Sigmoid colon (tissue), 7 donors: ENCODE results near the gene PCK2. TPM values are rescaled to one million over a fixed set of nuclear protein-coding genes. Genes with fewer than 3 reads are reported as not detected.

Source experiments
- DNase-seq: peaks from one replicate; pipeline ENCODE4 v3.0.0-alpha.2; 2019
- H3K27ac ChIP-seq, 4 donors: fragments of 200-600 bp; sonication (generic); one replicate each; pipeline ENCODE4 v1.5.1; 2016 to 2019; ENCODE audit warnings: mild to moderate bottlenecking in 1 of 4
- H3K27me3 ChIP-seq, 3 donors: fragments of 200-600 bp; sonication (generic); one replicate each; pipeline ENCODE4 v1.5.1; 2019; ENCODE audit warnings: mild to moderate bottlenecking in 1 of 3
- H3K36me3 ChIP-seq, 4 donors: fragments of 200-600 bp; sonication (generic); one replicate each; pipeline ENCODE4 v1.5.1; 2016 to 2019
- H3K4me1 ChIP-seq, 4 donors: fragments of 200-600 bp; sonication (generic); one replicate each; pipeline ENCODE4 v1.5.1; 2017 to 2019
- H3K4me3 ChIP-seq, 4 donors: fragments of 200-600 bp; sonication (generic); one replicate each; pipeline ENCODE4 v1.5.1; 2017 to 2019; ENCODE audit warnings: mild to moderate bottlenecking in 2 of 4, moderate library complexity in 1 of 4
- H3K9me3 ChIP-seq, 4 donors: fragments of 200-600 bp in 3 of 4; sonication (generic) in 3 of 4; one replicate each; pipeline versions ENCODE4 v1.5.1 to v1.6.1; 2013 to 2019
- CTCF ChIP-seq, 4 experiments: fragments of 450-650 bp in 3 of 4; fragments of 200-600 bp in 1 of 4; IDR thresholded peaks; one replicate each; pipeline ENCODE4 v1.5.1; 2016 to 2019; ENCODE audit warnings: antibody characterized with exemption in 4 of 4, mild to moderate bottlenecking in 3 of 4, moderate library complexity in 2 of 4
- EP300 ChIP-seq, 4 donors: sonication (generic); formaldehyde crosslinking; IDR thresholded peaks; one replicate each; pipeline ENCODE4 v1.6.1; 2017; ENCODE audit warnings: antibody characterized with exemption in 4 of 4
- POLR2A ChIP-seq, 2 donors: fragments of 450-650 bp; IDR thresholded peaks; one replicate each; pipeline ENCODE4 v1.6.1; 2016; ENCODE audit warnings: antibody characterized with exemption in 2 of 2, mild to moderate bottlenecking in 2 of 2, moderate library complexity in 2 of 2
- POLR2AphosphoS5 ChIP-seq, 4 donors: sonication (generic); formaldehyde crosslinking; IDR thresholded peaks; one replicate each; pipeline ENCODE4 v1.6.1; 2017; ENCODE audit warnings: antibody characterized with exemption in 4 of 4
- WGBS, 2 donors: extraction: QIAGEN DNeasy Blood & Tissue Kit; methylation state at CpG; one replicate each; pipeline ENCODE4 v1.1.7; 2013; 5-methylcytosine and 5-hydroxymethylcytosine counted together
- intact Hi-C: fragments of 100-400 bp; cut with DNase I; formaldehyde crosslinking; loops from one replicate; pipeline ENCODE4 v1.15.1; 2023
- polyA plus RNA-seq, 3 donors: library from polyadenylated mRNA; stranded (reverse); fragments of 200-250 nt; gene quantifications; one replicate each; pipeline ENCODE4 v1.2.3, GENCODE V29; 2013
- total RNA-seq, 4 donors: library from RNA; depleted of rRNA; stranded (reverse); fragments of >200 nt; gene quantifications; one replicate each; pipeline ENCODE4 v1.1.0, GENCODE V29; 2016
- donor health status: healthy with polysubstance abuse.
- donor health status: Bipolar disorder and iron deficiency.
- donor health status: healthy.

PCK2 gene
- total and polyA plus RNA-seq, 7 donors: 7.1 to 109 (median 12.2) TPM

- intact Hi-C loops: loop anchor here (2.0 to 10.0 kb wide), 3 partner anchors 39 to 457 kb away; partner anchors contain the start of genes CARMIL3, DHRS2 and DHRS4L2
- H3K9me3 ChIP-seq: no peaks in the 10 kb centered on the region
- TF ChIP-seq POLR2A (IDR thresholded peaks at IDR 0.05) (no peak), POLR2AphosphoS5 (IDR thresholded peaks at IDR 0.05) (no peak), CTCF (IDR thresholded peaks at IDR 0.05) (no peak), EP300 (IDR thresholded peaks at IDR 0.05) (no peak)
- H3K4me1 ChIP-seq: peaks cover 0 to 19% (median 9%) of the 10 kb centered on the region in 4 donors
- no peak overlapping the region for H3K27ac ChIP-seq
- H3K4me3 ChIP-seq: no peak overlapping the region
- H3K36me3 ChIP-seq: no peaks in the 10 kb centered on the region
- DNase-seq: no peak
- no peaks in the 10 kb centered on the region for H3K27me3 ChIP-seq
These were observed 2.0 kb upstream of the PCK2 start for GRCh38 chr14:24092110-24092504.

DNA sequence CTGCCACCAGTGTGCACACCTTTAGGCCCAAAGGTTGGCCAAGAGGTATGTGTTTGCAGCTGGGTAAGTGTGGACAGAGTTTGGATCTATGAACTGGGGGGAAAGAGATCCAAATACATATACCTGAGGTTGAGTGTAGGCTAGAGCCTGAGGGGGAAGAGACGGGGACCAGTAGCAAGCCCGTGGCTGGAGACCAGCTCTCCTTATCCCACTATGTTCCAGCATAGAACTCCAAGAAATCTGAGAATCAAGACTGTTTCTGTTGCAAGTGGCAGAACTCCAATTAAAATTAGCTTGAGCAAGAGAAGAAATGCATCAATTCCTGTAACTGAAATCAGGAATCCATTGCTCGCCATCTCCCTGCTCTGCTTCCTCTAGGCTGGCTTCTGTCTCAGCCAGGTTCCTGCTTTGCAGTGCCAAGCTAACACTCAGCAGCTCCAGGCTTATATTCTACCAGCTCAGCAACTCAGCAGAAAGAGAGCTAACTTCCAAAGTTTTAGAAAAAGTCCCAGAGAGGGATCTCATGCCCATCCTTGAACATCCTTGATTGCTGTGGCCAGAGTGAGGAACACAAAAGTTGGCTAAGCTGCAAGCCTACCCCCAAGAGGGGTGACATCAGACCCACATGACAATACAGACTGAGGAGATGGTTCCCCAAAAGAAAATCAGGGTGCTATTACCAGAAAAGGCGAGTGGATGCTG is 1.5 kb upstream of the PCK2 start:
- intact Hi-C loops: loop anchor here (2.0 to 10.0 kb wide), 3 partner anchors 40 to 458 kb away; partner anchors contain the start of genes CARMIL3, DHRS2 and DHRS4L2

GRCh38 chr14:24093207-24093900 is 757 bp upstream of the PCK2 start:
- no peak for TF ChIP-seq EP300 (IDR thresholded peaks at IDR 0.05)
- intact Hi-C loops: loop anchor here (2.0 to 10.0 kb wide), 3 partner anchors 41 to 459 kb away; partner anchors contain the start of genes CARMIL3, DHRS2 and DHRS4L2
- Histone ChIP-seq H3K36me3 (peaks cover 0 to 3% (median 0%) of the 10 kb centered on the region in 4 donors), H3K4me1 (peaks cover 0 to 19% (median 9%) of the 10 kb centered on the region in 4 donors), H3K27me3 (no peaks in the 10 kb centered on the region), H3K9me3 (no peaks in the 10 kb centered on the region), H3K4me3 (peak overlapping the region; percentile 77 to 95 (median 86)), H3K27ac (peak overlapping the region; percentile 88 to 99 (median 89))
- WGBS, 2 donors: 80 to 85% methylated on average over 19 of the region's 19 CpGs
- no peak for DNase-seq

More for the DNA sequence above, 1.5 kb upstream of the PCK2 start:
- TF ChIP-seq POLR2AphosphoS5 (IDR thresholded peaks at IDR 0.05) (no peak), POLR2A (IDR thresholded peaks at IDR 0.05) (no peak), EP300 (IDR thresholded peaks at IDR 0.05) (no peak), CTCF (IDR thresholded peaks at IDR 0.05) (no peak)
- H3K4me3 ChIP-seq: no peak overlapping the region
- 77 to 94% methylated on average over 4 of the region's 4 CpGs for WGBS, 2 donors
- peak; percentile 21 for DNase-seq
- H3K27ac ChIP-seq: peak overlapping the region; percentile 88 to 99 (median 89)
- no peaks in the 10 kb centered on the region for H3K27me3 ChIP-seq
- H3K9me3 ChIP-seq: no peaks in the 10 kb centered on the region
- H3K4me1 ChIP-seq: peaks cover 0 to 19% (median 9%) of the 10 kb centered on the region in 4 donors
- H3K36me3 ChIP-seq: no peaks in the 10 kb centered on the region

DNA sequence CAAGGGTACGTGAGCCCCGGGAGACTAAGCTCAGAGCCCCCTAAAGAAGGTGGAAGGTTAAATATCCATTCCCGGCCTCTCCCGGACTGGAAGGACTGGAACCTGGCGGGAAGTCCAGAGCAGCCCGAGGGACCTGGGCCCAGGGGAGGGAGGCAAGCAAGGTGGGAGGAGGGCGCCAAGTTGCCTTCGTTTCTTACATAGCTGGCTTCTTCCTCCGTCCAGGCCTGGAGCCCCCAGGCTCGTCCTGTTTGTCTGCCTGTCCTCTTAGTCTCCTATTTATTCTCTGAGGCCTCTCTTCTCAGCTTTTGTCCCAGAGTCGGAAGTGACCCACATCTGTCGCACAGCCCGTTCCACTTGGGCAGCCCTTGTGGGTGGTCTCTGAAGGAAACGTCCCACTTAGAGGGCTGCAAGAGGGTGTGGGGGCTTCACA is 745 bp downstream of the PCK2 start:
- Histone ChIP-seq H3K36me3 (peaks cover 0 to 9% (median 0%) of the 10 kb centered on the region in 4 donors), H3K4me1 (peaks cover 0 to 19% (median 9%) of the 10 kb centered on the region in 4 donors), H3K27me3 (no peaks in the 10 kb centered on the region), H3K9me3 (no peaks in the 10 kb centered on the region), H3K4me3 (peak overlapping the region; percentile 77 to 95 (median 86)), H3K27ac (peak overlapping the region; percentile 88 to 99 (median 89))
- intact Hi-C loops: loop anchor here (1.0 to 10.0 kb wide), 3 partner anchors 12 to 460 kb away; partner anchors contain the start of genes DHRS2 and DHRS4L2
- TF ChIP-seq POLR2AphosphoS5 (IDR thresholded peaks at IDR 0.05) (no peak), POLR2A (IDR thresholded peaks at IDR 0.05) (no peak), EP300 (IDR thresholded peaks at IDR 0.05) (no peak), CTCF (IDR thresholded peaks at IDR 0.05) (no peak)
- WGBS, 2 donors: 1 to 5% methylated on average over 14 of the region's 14 CpGs
- DNase-seq: no peak
